Fibroblast of villous mesenchyme (primary cell): ENCODE data around the gene STX11. TPM values are rescaled to one million over a fixed set of nuclear protein-coding genes. Genes with fewer than 3 reads are reported as not detected.

ENCODE experiments used
- total RNA-seq: library from RNA; depleted of rRNA; stranded (reverse); fragments of >200 nt; gene quantifications from 2 replicates; pipeline ENCODE4 v1.2.3, GENCODE V29; 2012

Gene STX11
- total RNA-seq, 1 donor: 2.2 TPM

Other genes starting within 250 kb of the STX11 start
- gene PLAGL1, start 142.3 kb upstream of the STX11 start, total RNA-seq: 12.1 and 13.5 TPM in 2 replicates
- gene SF3B5, start 54.9 kb upstream of the STX11 start, total RNA-seq: 78.6 and 92.8 TPM in 2 replicates
- gene UTRN, start 134.8 kb downstream of the STX11 start, total RNA-seq: 115 and 132 TPM in 2 replicates